NT2/D1 (cell line): ENCODE measurements around the gene NBAS.

Experiments used
- SUZ12 ChIP-seq: IDR thresholded peaks from 2 replicates; pipeline ENCODE4 v1.6.1; 2011; ENCODE audit not compliant: insufficient read length, insufficient read depth; ENCODE audit errors: extremely low read depth
- YY1 ChIP-seq: IDR thresholded peaks from 2 replicates; pipeline ENCODE4 v1.6.1; 2011; ENCODE audit not compliant: insufficient read length, insufficient read depth
- ZNF274 ChIP-seq: IDR thresholded peaks from 2 replicates; pipeline ENCODE4 v1.6.1; 2011; ENCODE audit warnings: mild to moderate bottlenecking, low read depth, low read length

DNA sequence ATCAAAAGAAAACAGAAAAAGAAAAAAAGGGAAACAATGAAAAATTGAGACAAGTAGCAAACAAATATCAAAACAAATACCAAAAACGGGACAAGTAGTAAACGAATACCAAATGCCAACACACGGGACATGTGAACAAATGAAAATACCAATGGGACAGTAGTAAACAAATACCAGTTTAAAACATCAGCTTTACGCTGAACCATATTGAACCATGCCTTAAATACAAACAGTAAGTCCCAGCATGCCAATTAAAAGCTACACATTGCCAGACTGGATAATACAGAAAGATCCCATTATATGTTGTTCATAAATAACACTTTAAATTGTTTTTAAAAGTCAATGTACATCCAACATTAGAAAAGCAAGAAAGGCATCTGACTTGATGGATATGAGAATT, 114.2 kb downstream of the NBAS start:
- TF ChIP-seq ZNF274 (no peak), YY1 (no peak), SUZ12 (no peak)
